ENCODE results near the gene FCRLB. TPM values are rescaled to one million over a fixed set of nuclear protein-coding genes. Genes with fewer than 3 reads are reported as not detected.

The FCRLB gene
- total RNA-seq, 1 donor from 2014 or later: 0.14 TPM

- DNase-seq (ENCODE audit: low spot score, unreplicated experiment): no peak
- no peaks in the 10 kb centered on the region for H3K27me3 Mint-ChIP-seq
- no peak for TF ChIP-seq CTCF (IDR thresholded peaks at IDR 0.05; ENCODE audit: unreplicated experiment)
- H3K27ac Mint-ChIP-seq: no peak overlapping the region
- H3K36me3 Mint-ChIP-seq (ENCODE audit: insufficient read depth): no peaks in the 10 kb centered on the region
- no peaks in the 10 kb centered on the region for H3K4me1 Mint-ChIP-seq (ENCODE audit: low read depth)
- H3K4me3 Mint-ChIP-seq (ENCODE audit: low read depth): no peak overlapping the region
- no peaks in the 10 kb centered on the region for H3K9me3 Mint-ChIP-seq (ENCODE audit: low read depth)
Observed at GRCh38 chr1:161773791-161774190, 52.4 kb downstream of the FCRLB start.

GRCh38 chr1:161777261-161777660 is 55.9 kb downstream of the FCRLB start:
- Mint-ChIP-seq H3K36me3 (ENCODE audit: insufficient read depth) (no peaks in the 10 kb centered on the region), H3K4me3 (ENCODE audit: low read depth) (no peak overlapping the region), H3K27me3 (no peaks in the 10 kb centered on the region), H3K9me3 (ENCODE audit: low read depth) (no peaks in the 10 kb centered on the region), H3K27ac (no peak overlapping the region), H3K4me1 (ENCODE audit: low read depth) (no peaks in the 10 kb centered on the region)
- no peak for DNase-seq (ENCODE audit: low spot score, unreplicated experiment)
- no peak for TF ChIP-seq CTCF (IDR thresholded peaks at IDR 0.05; ENCODE audit: unreplicated experiment)

Other genes starting within 250 kb of the FCRLB start
- gene FCGR2A, start 216.1 kb upstream of the FCRLB start, total RNA-seq: 0.40 TPM in 1 of 2 replicates, not detected in the other
- gene HSPA6, start 197.0 kb upstream of the FCRLB start, total RNA-seq: 0.16 TPM in 1 of 2 replicates, not detected in the other
- not detected in 2 replicates for gene FCGR3A, start 171.7 kb upstream of the FCRLB start, total RNA-seq
- not detected in 2 replicates for gene FCGR3B, start 90.4 kb upstream of the FCRLB start, total RNA-seq
- 0.36 and 0.55 TPM in 2 replicates for gene FCGR2B, start 58.4 kb upstream of the FCRLB start, total RNA-seq
- not detected in 2 replicates for gene FCRLA, start 14.3 kb upstream of the FCRLB start, total RNA-seq
- 29.8 and 31.0 TPM in 2 replicates for gene DUSP12, start 28.2 kb downstream of the FCRLB start, total RNA-seq
- gene ATF6, start 44.8 kb downstream of the FCRLB start, total RNA-seq: 20.4 and 21.0 TPM in 2 replicates

Measured in progenitor cell of endocrine pancreas (in vitro differentiated cells).